GM18951 (cell line): ENCODE measurements around the gene CNOT4.
"Not testable (repeated sequence)": the region's sequence is repeated elsewhere in the genome, so short reads cannot be mapped to it uniquely, and the experiment has no call there.

Source experiments
- POLR2A ChIP-seq: IDR thresholded peaks from 4 replicates; pipeline ENCODE4 v1.6.1; 2011; ENCODE audit warnings: mild to moderate bottlenecking; ENCODE audit not compliant: insufficient read length, insufficient read depth; ENCODE audit errors: extremely low read depth
- in situ Hi-C: fragments of 300-500 bp; cut with MboI; formaldehyde crosslinking; loops from one replicate; pipeline ENCODE4 v1.12.0; 2022; ENCODE audit warnings: low sequenced_read_pairs, mixed read lengths, inconsistent platforms; ENCODE audit not compliant: unreplicated experiment

The CNOT4 gene

GRCh38 chr7:135493362-135493761, 16.5 kb downstream of the CNOT4 start:
- in situ Hi-C loops, result no loop called here
- no peak for TF ChIP-seq POLR2A

- no peak for TF ChIP-seq POLR2A
- in situ Hi-C loops, result no loop called here
These were observed 17.8 kb downstream of the CNOT4 start for GRCh38 chr7:135492151-135492550.

- in situ Hi-C loops, result no loop called here
- no peak for TF ChIP-seq POLR2A
These were observed 19.1 kb downstream of the CNOT4 start for GRCh38 chr7:135490783-135491182.

GRCh38 chr7:135489791-135490190, 20.1 kb downstream of the CNOT4 start:
- TF ChIP-seq POLR2A, result no peak
- in situ Hi-C loops, result no loop called here

GRCh38 chr7:135486261-135486920, 23.5 kb downstream of the CNOT4 start:
- TF ChIP-seq POLR2A, result no peak
- in situ Hi-C loops, result no loop called here

- no peak for TF ChIP-seq POLR2A
- in situ Hi-C loops, result no loop called here
These were observed 28.3 kb downstream of the CNOT4 start for GRCh38 chr7:135481598-135481979.

- no peak for TF ChIP-seq POLR2A
- in situ Hi-C loops, result no loop called here
These were observed 28.8 kb downstream of the CNOT4 start for GRCh38 chr7:135480966-135481597.

GRCh38 chr7:135475521-135475920, 34.4 kb downstream of the CNOT4 start:
- in situ Hi-C loops, result no loop called here

GRCh38 chr7:135469705-135470104, 40.2 kb downstream of the CNOT4 start:
- in situ Hi-C loops, result not testable (repeated sequence)

More at GRCh38 chr7:135475521-135475920, 34.4 kb downstream of the CNOT4 start:
- no peak for TF ChIP-seq POLR2A

- in situ Hi-C loops, result no loop called here
These were observed 42.6 kb downstream of the CNOT4 start for GRCh38 chr7:135467207-135467711.

GRCh38 chr7:135466442-135467206, 43.3 kb downstream of the CNOT4 start:
- no peak for TF ChIP-seq POLR2A
- in situ Hi-C loops, result no loop called here

More at GRCh38 chr7:135467207-135467711, 42.6 kb downstream of the CNOT4 start:
- TF ChIP-seq POLR2A, result no peak

GRCh38 chr7:135463908-135464307, 46.0 kb downstream of the CNOT4 start:
- in situ Hi-C loops, result no loop called here
- no peak for TF ChIP-seq POLR2A

GRCh38 chr7:135459951-135460567, 49.8 kb downstream of the CNOT4 start:
- in situ Hi-C loops, result no loop called here
- TF ChIP-seq POLR2A, result no peak
